DMS153 (cell line): ENCODE measurements around the gene TPCN1.

ENCODE experiments used
- DNase-seq: peaks from one replicate; lab custom pipeline; 2025; lab: John Stamatoyannopoulos, UW

The TPCN1 gene

DNA sequence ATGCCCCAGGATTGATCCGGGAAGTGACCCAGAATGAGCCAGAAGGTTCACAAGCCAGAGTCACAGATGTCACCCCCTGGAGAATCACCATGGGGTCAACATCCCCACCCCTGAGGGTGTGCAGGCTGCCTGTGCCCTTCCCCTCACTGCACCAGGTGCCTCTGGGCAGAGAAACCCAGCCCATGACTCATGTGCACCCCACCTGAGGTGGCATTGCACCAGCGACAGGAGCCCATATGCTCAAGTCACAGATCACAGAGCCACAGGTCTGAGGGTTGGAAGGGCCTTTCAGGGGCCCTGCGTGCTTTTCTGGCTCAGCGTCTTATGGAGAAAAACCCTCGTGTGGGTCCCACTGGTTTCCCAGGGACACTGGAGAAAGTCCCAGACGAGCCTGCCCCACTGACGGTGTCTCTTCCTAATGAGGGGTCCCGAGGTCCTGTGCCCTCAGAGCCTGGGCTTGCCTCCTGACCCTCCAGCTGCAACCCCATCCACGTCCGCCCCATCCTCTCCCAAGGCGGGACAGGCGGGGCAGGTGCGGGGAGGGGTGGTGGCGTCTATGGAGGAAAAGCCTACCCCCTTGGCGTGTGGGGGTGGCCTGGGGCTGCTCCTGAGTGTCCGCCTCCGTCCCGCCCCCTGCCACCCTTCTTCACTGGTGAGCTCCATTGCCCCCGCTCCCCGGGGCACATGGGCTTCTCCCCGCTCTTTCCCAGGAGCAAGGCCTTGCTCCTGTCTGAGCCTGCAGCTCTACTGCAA is 66.1 kb downstream of the TPCN1 start:
- no peak for DNase-seq

DNA sequence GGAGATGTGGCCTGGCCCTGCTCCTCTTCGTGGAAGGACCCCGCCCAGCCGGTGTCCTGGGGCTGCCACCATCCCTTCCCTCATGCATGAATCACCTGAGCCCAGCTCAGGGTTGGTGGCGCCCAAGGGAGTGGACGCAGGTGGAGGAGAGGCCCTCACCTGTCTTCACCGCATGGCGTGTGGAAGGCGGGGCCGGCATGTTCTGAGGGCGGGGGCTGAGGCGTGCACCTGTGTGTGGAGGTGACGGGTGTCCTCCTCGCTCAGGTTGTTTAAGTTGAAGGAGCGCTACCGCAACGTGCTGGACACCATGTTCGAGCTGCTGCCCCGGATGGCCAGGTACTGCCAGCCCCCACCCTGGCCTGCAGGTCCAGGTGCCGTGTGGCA is 66.6 kb downstream of the TPCN1 start:
- no peak for DNase-seq

DNA sequence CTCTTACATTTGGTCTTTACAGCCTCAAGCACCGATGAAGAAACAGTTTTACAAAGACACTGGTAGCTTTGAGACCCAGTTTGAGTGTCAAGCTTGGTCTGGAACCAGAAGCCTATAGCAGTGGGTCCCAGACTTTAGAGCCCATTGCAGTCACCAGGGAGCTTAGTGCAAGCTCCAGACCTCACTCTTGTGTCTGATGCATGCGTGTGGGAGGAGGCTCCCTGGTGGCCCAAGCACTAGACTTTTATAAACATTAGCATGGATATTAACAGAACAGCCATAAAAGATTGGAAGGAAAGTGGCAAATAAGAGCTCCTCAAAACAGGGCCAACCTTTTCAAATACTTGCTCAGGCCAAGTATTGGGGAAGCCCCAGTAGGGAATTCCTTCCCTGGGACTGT is 68.1 kb downstream of the TPCN1 start:
- DNase-seq: no peak

DNA sequence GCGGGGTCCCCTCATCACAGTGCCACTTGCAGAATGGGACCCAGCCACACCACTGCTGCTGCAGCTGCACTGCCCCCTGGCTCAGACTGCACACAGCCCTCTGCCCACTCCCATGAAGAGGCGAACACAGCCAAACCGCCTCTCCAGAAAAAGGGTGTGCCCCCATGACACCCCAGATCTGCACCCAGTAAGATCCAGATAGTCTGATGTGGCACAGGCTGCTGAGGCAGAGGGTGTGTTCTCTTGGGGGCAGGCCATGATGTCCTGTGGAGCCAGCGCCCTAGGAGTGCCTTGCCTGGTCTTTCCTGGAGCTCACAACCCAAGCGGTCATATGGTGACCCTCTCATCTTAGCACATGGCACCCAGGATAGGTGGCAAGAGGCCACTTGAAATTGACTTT is 69.2 kb downstream of the TPCN1 start:
- DNase-seq: no peak

GRCh38 chr12:113291586-113291985 is 70.3 kb downstream of the TPCN1 start:
- DNase-seq: no peak

GRCh38 chr12:113292091-113292490 is 70.8 kb downstream of the TPCN1 start:
- no peak for DNase-seq

GRCh38 chr12:113292547-113292946 is 71.3 kb downstream of the TPCN1 start:
- no peak for DNase-seq

DNA sequence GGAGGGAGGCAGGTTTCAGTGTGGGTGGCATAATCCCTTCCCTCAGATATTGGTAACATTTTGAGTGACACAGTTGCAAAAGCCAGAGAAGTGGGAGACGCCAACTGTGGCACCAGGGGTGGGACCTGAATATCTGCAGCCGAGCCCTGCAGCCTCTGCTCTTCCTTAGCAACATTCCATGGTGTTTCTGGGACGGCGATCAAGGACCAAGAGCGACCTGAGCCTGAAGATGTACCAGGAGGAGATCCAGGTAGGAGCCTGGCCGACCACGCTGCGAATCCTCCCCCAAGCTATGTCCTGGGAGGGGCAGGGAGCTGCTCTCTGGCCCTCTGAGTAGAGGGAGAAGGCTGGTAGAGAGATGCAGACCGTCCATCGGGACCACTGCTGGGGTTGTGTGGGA is 71.8 kb downstream of the TPCN1 start:
- no peak for DNase-seq

DNA sequence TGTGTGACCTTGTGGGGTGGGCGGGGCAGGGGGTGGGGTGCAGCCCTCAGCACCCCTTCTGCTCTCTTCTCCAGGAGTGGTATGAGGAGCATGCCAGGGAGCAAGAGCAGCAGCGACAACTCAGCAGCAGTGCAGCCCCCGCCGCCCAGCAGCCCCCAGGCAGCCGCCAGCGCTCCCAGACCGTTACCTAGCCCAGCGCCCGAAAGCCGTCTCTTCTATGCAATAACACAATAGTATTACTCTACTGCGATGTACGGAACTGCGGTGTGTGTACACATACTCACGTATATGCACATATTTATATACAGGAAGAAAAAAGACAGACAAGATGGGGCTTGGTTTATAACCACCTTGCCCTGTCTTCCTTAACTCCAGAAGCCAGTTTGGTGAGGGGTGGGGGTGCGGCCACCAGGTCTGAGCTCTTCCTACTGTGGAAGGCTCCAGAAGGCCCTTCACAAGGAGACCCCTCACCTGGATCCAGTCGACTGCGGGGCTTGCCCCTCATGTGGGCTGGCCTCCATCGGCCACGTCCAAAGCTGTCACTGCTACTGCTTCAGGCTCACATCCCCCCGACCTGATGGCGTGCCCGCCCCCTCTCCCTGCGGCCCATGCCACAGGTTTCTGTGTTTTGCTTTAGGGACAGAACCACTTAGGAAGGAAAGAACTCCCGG is 74.8 kb downstream of the TPCN1 start:
- DNase-seq: no peak

DNA sequence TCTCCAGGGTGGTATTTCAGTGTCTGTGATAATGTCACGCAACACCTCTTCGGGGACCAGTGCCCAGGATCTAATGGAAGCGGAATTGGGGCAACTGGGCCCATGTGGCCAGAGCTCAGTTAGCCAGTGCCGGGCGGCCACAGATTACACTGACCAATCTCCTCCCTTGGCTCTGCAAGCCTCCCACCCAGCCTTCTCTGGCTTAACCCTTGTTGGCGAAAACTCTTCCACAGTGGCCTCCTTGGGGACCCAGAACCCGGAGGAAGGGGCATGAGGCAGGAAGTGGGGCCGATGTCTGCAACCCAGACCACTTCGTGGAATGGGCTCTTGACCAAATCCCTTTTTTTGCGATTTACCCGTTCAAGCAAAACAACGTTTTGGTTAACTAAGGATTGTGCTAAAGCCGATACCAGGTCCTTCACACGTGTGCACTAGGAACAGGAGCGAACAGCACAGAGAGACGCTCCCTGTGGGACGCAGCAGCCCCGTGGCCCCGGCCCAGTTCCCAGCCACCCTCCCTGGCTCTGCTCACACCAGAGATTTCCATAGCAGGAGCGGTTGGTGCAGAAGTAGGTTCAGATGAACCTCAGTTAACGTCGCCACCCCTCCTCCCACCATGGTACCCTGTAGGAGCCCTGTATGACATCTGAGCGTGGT is 75.4 kb downstream of the TPCN1 start:
- DNase-seq: no peak

DNA sequence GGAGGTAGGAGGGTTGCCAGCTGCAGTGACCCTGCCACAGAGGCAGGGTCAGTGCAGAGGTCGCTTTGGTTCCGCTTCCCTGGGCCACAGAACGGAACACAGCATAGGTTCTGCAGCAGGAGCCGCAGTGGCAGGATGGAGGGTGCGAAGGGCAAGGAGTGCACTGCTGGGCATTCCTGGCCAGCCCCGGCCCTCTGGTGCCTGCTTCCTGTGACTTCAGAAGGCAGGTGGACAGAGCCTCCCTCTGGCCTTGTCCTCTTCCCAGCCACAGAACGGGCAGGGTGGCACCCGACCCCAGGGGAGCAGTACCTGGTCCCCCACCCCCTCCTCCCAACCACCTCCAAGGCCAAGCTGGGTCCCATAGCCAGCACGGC is 75.9 kb downstream of the TPCN1 start:
- DNase-seq: no peak

- peak; percentile 53 for DNase-seq
These were observed 76.6 kb downstream of the TPCN1 start for GRCh38 chr12:113297621-113298471.

GRCh38 chr12:113298472-113298817 is 77.2 kb downstream of the TPCN1 start:
- no peak for DNase-seq

DNA sequence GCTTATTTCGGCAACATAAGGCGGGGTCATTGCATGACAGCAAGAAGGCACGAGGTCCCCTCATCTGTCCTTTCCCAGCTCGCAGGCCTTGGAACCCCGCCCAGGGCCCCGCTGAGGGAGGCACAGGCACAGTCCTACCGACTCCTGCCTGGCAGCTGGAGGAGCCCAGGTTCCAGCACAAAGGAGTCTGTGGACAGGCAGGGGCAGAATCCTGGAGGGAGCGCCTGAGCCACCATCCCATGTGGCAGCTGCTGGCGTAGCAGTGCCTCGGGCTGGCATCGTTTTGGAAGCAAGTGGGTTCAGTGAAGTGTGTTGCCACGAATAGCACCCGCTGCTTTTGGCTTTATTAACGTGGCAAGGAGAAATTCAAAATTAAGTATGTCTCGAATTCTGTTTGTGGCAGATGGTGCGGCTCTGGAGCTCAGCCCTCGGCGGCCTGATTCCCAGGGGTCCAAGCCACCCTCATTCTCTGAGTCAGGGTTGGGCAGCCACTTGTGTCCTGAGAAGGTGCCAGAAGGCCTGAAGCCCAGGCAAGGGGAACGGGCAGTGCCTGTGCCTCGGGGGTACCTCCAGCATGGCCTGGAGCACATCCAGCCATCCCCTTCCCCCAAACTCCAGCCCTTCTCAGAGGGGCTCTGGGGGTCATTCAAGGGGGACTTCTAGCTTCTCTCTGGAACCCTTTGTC is 77.7 kb downstream of the TPCN1 start:
- peak; percentile 4 for DNase-seq

DNA sequence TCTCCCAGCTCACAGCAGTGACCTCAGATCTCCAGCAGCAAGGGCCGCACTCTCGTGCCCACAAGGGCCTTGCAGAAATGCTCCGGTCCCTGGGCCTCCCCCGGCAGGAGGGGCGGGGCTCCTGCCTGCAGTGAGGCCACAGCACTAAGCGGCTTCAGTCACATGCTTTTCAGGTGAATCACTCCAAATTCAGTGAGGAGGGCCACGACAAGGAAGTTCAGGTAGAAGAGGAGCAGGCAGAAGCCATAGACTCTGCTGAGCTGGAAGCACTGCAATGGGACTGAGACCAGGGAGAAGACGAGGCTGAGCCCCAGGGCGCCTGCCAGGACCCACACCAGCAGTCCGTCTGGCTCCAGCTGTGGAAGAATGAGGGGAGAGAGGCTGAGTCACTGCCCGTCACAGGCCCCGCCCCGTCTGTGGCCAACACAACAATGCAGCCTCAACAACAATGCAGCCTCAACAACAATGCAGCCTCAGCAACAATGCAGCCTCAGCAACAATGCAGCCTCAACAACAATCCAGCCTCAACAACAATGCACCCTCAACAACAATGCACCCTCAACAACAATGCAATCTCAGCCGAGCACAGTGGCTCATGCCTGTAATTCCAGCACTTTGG is 78.5 kb downstream of the TPCN1 start:
- DNase-seq: peak; percentile 7

DNA sequence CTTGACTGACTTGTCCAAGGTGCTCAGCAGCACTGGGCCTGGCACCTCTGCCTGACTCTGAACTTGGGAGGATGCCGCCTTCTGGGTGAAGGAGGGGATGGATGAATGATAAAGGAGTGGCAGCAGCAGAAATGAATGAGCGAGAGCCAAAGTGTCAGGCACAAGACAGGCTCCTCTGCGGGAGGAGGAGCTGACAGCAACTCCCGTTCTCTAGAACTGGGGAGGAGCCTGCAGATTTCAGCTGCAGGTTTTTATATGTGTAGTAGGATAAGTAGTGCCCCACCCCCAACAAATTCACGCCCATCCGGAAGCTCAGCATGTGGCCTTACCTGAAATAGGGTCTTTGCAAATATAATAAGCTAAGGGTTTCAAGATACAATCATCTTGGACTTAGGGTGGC is 80.5 kb downstream of the TPCN1 start:
- DNase-seq: no peak

GRCh38 chr12:113302466-113302865 is 81.2 kb downstream of the TPCN1 start:
- DNase-seq: no peak

GRCh38 chr12:113302886-113303640 is 81.8 kb downstream of the TPCN1 start:
- peak; percentile 38 for DNase-seq

- no peak for DNase-seq
These were observed 84.1 kb downstream of the TPCN1 start for GRCh38 chr12:113305281-113305856.

DNA sequence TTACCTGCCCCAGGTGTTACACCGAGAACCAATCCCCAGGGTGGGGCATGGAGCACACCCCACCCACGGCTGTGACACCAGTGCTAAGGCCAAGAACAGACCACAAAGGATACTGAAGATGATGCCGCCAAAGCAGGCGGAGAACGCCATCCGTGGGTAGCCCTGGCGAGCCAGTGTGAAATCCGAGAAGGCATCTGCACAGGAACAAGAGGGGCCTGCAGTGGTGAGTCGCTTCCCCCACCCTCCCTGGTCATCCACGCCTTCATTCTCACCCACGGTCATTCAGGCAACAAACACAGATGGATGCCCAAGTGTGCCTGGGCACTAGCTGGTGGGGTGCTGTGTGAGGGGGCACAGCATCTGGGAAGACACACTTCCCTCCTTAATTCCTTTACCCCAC is 85.1 kb downstream of the TPCN1 start:
- DNase-seq: no peak
